ENCODE results near the gene EXOC6B.

EXOC6B gene

GRCh38 chr2:72325592-72326422 lies 500.0 kb downstream of the EXOC6B start:
- TF ChIP-seq CTCF (IDR thresholded peaks at IDR 0.05) = peak; percentile 91
- TF ChIP-seq ZFX (IDR thresholded peaks at IDR 0.05; ENCODE audit: borderline replicate concordance) = no peak
- H3K27ac ChIP-seq = no peak overlapping the region

GRCh38 chr2:72316774-72317173 lies 509.1 kb downstream of the EXOC6B start:
- H3K27ac ChIP-seq = no peak overlapping the region
- TF ChIP-seq CTCF (IDR thresholded peaks at IDR 0.05) (no peak), ZFX (IDR thresholded peaks at IDR 0.05; ENCODE audit: borderline replicate concordance) (no peak)

- TF ChIP-seq CTCF (IDR thresholded peaks at IDR 0.05) = no peak
- no peak for TF ChIP-seq ZFX (IDR thresholded peaks at IDR 0.05; ENCODE audit: borderline replicate concordance)
- H3K27ac ChIP-seq = no peak overlapping the region
Observed at GRCh38 chr2:72300147-72300684, 525.6 kb downstream of the EXOC6B start.

- H3K27ac ChIP-seq = no peak overlapping the region
- no peak for TF ChIP-seq CTCF (IDR thresholded peaks at IDR 0.05)
- TF ChIP-seq ZFX (IDR thresholded peaks at IDR 0.05; ENCODE audit: borderline replicate concordance) = no peak
Observed at GRCh38 chr2:72293620-72294019, 532.2 kb downstream of the EXOC6B start.

GRCh38 chr2:72292433-72292832 lies 533.4 kb downstream of the EXOC6B start:
- TF ChIP-seq CTCF (IDR thresholded peaks at IDR 0.05) = no peak
- TF ChIP-seq ZFX (IDR thresholded peaks at IDR 0.05; ENCODE audit: borderline replicate concordance) = no peak
- H3K27ac ChIP-seq = no peak overlapping the region

GRCh38 chr2:72291059-72291458 lies 534.8 kb downstream of the EXOC6B start:
- H3K27ac ChIP-seq = no peak overlapping the region
- no peak for TF ChIP-seq CTCF (IDR thresholded peaks at IDR 0.05)

- H3K27ac ChIP-seq = no peak overlapping the region
- TF ChIP-seq CTCF (IDR thresholded peaks at IDR 0.05) (no peak), ZFX (IDR thresholded peaks at IDR 0.05; ENCODE audit: borderline replicate concordance) (no peak)
Observed at GRCh38 chr2:72289736-72290135, 536.1 kb downstream of the EXOC6B start.
